ENCODE measurements around the gene NRARP.

The NRARP gene, protein sequence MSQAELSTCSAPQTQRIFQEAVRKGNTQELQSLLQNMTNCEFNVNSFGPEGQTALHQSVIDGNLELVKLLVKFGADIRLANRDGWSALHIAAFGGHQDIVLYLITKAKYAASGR

DNA sequence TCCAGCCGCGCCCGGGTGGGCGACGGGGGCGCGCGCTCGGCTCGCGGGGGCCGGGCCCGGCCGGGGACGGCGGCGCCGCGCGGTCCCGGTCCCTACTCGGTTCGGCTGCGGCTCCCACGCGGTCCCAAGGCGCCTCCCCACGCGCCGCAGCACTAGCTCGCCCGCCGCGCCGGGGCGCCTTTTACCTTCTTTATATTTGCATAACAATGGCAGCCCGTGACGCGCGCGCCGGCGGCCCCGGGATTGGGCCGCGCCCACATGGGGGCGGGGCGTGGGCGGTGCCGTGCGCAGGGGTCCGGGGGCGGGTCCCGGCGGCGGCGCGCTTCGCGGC is at the start of gene NRARP:
Gene NRARP (minus strand): TSS at position 154 of the 331 bp plus-strand sequence. CDS start 343 bp downstream, outside the sequence.
- TF ChIP-seq, protein P1, sequence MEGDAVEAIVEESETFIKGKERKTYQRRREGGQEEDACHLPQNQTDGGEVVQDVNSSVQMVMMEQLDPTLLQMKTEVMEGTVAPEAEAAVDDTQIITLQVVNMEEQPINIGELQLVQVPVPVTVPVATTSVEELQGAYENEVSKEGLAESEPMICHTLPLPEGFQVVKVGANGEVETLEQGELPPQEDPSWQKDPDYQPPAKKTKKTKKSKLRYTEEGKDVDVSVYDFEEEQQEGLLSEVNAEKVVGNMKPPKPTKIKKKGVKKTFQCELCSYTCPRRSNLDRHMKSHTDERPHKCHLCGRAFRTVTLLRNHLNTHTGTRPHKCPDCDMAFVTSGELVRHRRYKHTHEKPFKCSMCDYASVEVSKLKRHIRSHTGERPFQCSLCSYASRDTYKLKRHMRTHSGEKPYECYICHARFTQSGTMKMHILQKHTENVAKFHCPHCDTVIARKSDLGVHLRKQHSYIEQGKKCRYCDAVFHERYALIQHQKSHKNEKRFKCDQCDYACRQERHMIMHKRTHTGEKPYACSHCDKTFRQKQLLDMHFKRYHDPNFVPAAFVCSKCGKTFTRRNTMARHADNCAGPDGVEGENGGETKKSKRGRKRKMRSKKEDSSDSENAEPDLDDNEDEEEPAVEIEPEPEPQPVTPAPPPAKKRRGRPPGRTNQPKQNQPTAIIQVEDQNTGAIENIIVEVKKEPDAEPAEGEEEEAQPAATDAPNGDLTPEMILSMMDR (IDR thresholded peaks at IDR 0.05; ENCODE audit: insufficient read depth, low read depth, low read length, missing control alignments) = no peak
- H3K4me3 ChIP-seq (ENCODE audit: low read length) = peak within 1 kb of the TSS; percentile 66
- DNase-seq (ENCODE audit: low read depth) = peak; percentile 89

DNA sequence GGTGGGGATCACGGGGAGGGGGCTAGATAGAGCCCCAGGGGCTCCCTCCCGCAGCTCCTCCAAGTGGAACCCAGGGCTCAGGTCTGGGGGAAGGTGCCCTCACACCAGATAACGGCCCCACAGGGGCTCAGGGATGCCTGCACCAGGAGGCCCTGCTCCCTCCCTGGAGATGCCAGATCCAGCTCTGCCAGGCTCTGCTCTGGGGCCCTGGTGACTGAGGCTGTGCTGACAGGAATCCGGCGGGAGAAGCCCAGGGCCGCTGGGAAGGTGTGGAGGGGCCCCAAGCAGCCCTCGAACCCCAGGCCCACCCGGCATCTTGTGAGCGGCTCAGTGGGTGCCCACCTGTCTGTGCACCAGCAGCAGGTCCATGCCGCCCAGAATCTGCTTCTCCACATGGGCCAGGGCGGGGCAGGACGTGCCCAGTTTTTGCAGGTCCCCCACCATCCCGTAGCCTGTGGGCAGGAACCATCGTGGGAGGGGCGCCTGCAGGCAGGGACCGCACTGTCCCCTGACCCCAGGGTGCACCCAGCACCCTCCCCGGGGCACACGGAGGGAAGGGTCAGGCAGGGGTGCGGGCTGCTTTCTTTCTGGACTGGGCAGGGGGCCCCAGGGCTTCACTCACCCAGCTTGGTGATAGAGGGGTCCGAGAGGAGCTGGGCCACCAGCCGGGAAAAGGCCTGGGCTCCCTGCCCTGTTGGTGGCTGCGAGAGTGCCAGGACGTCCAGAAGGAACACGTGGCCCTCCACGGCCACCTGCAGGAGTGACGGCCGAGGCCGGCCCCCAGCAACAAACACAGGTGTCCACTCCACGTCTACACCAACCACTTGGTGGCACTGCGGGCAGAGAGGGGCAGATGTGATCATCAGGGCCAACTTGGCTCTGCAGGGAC is 48.9 kb upstream of the NRARP start:
- TF ChIP-seq, protein P1 (IDR thresholded peaks at IDR 0.05; ENCODE audit: insufficient read depth, low read depth, low read length, missing control alignments) = no peak
- no peak overlapping the region for H3K4me3 ChIP-seq (ENCODE audit: low read length)
- no peak for DNase-seq (ENCODE audit: low read depth)

DNA sequence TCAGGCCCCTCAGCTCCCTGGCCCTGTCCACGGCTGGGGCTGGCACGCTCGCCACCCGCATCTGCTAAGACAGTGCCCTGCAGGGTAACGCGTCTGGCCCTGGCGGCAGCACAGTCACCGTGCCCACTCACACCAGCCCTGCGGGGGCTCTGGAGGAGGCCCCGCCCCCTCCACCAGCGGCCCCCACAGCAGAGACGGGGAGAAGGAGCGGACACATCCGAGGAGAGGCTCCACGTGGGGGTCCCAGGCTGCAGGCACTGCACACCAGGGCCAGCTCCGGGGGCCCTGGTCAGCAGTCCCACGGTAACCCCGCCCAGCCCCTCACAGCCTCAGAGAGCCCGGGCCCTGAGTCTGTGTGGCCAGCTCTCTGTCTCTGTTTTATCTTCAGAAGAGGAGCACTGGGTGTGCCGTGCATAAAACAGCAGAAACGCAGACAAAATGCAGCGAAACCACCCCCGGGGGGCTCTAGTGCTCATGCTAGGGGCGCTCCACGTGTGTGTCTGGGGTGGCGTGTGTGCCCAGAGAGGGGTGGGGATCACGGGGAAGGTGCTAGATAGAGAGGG is 47.5 kb upstream of the NRARP start:
- TF ChIP-seq, protein P1 (IDR thresholded peaks at IDR 0.05; ENCODE audit: insufficient read depth, low read depth, low read length, missing control alignments) = no peak

DNA sequence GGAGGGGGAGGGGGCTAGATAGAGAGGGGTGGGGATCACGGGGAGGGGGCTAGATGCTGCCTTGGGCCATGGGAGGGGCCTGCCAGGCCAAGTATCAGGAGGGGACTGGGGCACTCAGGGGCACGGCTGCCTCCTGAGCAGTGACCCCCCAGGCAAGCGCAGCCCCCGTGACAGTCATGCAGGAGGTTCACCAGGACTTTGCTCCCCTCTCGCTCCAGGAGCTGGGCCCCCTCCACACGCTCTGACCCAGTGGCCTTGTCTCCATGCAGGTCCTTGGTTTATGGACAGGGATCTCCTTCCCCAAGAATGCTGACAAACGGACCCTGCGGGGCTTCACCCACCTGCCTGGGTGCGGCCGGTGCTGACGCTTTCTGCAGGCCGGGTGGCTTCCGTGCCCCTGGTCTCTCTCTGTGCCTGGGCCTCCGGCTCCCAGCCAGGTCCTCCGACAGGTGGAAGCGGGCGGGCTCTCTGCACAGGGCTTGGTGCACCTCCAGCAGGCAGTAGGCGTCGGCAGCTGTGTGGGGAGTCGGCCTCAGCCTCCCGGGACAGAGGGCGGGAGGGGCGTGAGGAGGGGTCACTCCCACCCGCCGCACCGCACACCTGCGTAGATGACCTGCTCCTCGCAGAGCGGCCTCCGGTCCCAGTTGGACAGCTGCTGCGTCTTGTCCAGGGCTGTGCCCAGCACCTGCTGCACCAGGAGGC is 46.8 kb upstream of the NRARP start:
- TF ChIP-seq, protein P1 (IDR thresholded peaks at IDR 0.05; ENCODE audit: insufficient read depth, low read depth, low read length, missing control alignments) = no peak
- no peak for DNase-seq (ENCODE audit: low read depth)
- H3K4me3 ChIP-seq (ENCODE audit: low read length) = no peak overlapping the region

More for the DNA sequence above, 47.5 kb upstream of the NRARP start:
- H3K4me3 ChIP-seq (ENCODE audit: low read length) = no peak overlapping the region
- no peak for DNase-seq (ENCODE audit: low read depth)

DNA sequence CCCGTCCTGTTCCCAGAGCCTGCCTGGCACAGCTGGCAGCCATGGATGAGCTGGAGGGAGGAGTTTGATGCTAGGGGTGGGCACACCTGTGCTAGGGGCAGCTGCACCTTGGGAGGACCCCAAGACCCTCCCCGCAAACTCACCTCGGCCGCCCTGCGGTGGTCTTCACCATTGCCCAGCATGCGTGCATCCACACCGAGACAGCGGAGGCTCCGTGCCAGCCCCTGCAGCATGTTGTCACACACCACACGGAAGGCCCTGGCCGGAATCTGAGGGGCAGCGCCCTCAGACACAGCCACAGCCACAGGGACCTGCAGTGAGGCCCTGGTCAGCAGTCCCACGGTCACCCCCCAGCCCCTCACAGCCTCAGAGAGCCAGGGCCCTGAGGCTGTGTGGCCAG is 45.9 kb upstream of the NRARP start:
- TF ChIP-seq, protein P1 (IDR thresholded peaks at IDR 0.05; ENCODE audit: insufficient read depth, low read depth, low read length, missing control alignments) = no peak
- H3K4me3 ChIP-seq (ENCODE audit: low read length) = no peak overlapping the region
- DNase-seq (ENCODE audit: low read depth) = no peak

DNA sequence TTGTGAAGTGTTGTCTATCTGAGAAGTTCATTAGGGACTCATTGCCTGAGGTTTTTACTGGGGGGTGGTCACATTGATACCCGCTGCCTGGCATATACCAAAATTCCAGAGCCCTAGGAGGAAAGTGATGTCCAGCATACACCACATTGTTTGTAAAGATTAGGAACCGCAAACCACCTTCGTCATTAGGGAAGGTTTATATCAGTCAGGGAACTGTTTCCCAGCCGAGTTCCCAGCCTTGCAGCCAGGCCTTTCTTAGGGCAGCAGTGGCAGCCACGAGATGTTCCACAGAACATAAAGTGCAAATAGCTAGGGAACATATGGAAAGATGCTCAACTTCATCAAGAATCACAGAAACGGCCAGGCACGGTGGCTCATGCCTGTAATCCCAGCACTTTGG is 40.4 kb upstream of the NRARP start:
- TF ChIP-seq, protein P1 (IDR thresholded peaks at IDR 0.05; ENCODE audit: insufficient read depth, low read depth, low read length, missing control alignments) = no peak
- no peak overlapping the region for H3K4me3 ChIP-seq (ENCODE audit: low read length)
- no peak for DNase-seq (ENCODE audit: low read depth)
